Astrocyte of the cerebellum (primary cell): ENCODE measurements around the gene MATCAP1.
A peak's percentile ranks its signal among the peaks of the same experiment; 100 is the strongest.

Experiments used
- DNase-seq: peaks from one replicate; pipeline ENCODE4 v3.0.0-alpha.2; 2011; ENCODE audit warnings: low read depth
- H3K4me3 ChIP-seq: 2 replicates; pipeline ENCODE4 v1.5.1; 2011; ENCODE audit warnings: mild to moderate bottlenecking, low read depth, low read length, moderate library complexity
- in situ Hi-C: cut with HindIII; loops from 2 replicates; pipeline ENCODE4 v1.10.0; 2017; ENCODE audit warnings: low sequenced_read_pairs
- TF ChIP-seq, protein P1 (sequence below): IDR thresholded peaks from 2 replicates; pipeline ENCODE4 v1.5.1; 2012; ENCODE audit warnings: low read length, low read depth, moderate library complexity, mild to moderate bottlenecking; ENCODE audit errors: missing control alignments

MATCAP1 gene

DNA sequence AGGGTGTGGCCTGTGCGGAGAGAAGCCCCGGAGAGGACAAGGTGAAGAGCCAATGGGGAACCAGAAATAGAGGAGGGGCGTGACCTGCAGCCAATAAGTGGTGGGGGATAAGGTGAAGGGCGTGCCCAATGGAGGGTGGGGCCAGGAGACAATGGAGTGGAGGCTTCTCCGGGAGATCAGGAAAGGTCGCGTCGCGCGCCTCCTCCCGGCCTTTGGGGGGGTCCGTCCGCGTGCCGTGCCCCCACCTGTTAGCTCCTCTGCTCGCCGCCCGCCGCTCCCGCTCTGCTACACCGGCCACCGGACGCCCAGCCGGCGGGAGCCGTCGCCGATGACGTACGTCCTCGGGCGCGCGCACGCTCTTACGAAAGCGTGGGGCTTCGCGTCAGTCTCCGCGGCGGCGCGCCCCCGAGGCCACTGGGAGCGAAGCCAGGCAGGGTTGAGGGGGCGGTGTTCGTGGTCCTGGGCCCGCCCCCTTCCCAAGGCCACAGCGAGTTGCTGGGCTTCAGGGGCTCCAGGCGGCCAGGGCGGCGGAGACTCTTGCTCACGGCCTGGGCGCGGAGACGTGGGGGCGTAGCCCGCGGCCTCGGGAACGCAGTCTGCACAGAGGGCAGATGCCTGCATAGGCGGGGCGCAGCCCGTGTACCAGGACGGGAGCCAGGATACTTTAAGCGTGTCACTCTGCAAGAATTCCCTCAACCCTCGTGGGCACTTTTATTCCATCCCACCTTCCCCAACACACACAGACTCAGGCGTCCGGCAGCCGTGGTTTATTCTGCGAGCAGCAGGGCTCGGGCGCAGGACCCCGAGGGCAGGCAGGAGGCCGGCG is at the start of gene MATCAP1:
MATCAP1 (minus strand) TSS at position 337 of the 826 bp plus-strand sequence. CDS start 3,353 bp downstream, outside the sequence.
- peak; percentile 92 for DNase-seq
- TF ChIP-seq, protein P1, sequence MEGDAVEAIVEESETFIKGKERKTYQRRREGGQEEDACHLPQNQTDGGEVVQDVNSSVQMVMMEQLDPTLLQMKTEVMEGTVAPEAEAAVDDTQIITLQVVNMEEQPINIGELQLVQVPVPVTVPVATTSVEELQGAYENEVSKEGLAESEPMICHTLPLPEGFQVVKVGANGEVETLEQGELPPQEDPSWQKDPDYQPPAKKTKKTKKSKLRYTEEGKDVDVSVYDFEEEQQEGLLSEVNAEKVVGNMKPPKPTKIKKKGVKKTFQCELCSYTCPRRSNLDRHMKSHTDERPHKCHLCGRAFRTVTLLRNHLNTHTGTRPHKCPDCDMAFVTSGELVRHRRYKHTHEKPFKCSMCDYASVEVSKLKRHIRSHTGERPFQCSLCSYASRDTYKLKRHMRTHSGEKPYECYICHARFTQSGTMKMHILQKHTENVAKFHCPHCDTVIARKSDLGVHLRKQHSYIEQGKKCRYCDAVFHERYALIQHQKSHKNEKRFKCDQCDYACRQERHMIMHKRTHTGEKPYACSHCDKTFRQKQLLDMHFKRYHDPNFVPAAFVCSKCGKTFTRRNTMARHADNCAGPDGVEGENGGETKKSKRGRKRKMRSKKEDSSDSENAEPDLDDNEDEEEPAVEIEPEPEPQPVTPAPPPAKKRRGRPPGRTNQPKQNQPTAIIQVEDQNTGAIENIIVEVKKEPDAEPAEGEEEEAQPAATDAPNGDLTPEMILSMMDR, result no peak
- peak within 1 kb of the TSS; percentile 58 for H3K4me3 ChIP-seq
- in situ Hi-C loops, result no loop called here

DNA sequence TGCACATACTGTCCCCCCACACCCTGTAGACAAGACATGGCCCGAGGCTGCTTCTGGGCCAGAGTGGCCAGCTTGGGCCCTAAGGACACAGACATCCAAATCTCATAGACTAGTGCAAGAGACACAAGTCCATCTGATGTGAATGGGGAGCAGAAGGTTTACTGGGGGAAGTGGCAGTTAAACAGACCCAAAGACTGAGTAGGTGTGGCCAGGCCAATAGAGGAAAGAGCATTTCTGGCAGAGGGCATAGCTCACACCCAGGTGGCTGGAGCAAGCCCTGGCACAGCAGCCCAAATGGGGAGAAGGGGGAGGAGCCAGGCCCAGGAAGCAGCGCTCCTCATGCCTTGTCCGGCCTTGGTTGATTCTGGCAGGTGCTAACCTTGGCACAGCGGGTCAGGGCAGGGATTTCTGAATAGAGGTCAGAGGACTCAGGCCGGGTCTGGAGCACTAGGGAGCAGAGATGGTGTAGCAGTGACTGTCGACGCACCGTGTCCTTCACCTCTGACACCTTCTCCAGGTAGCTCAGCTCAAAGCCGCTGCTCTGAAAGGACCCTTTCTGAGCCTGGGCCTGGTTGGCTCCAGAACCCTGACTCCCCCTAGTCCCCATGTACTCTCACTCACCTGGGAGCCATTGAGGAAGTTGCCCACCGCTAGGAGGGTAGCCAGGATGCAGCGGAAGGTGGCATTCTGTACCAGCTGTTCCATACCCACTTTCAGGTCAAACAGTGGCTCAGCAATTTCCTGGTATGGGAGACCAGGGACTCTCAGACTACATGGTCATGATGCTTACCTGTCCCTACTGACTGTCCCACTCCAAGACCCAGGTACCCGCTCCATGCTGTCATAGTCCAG is 47.3 kb upstream of the MATCAP1 start:
- TF ChIP-seq, protein P1, result no peak
- H3K4me3 ChIP-seq, result no peak overlapping the region
- no peak for DNase-seq
- in situ Hi-C loops, result no loop called here

DNA sequence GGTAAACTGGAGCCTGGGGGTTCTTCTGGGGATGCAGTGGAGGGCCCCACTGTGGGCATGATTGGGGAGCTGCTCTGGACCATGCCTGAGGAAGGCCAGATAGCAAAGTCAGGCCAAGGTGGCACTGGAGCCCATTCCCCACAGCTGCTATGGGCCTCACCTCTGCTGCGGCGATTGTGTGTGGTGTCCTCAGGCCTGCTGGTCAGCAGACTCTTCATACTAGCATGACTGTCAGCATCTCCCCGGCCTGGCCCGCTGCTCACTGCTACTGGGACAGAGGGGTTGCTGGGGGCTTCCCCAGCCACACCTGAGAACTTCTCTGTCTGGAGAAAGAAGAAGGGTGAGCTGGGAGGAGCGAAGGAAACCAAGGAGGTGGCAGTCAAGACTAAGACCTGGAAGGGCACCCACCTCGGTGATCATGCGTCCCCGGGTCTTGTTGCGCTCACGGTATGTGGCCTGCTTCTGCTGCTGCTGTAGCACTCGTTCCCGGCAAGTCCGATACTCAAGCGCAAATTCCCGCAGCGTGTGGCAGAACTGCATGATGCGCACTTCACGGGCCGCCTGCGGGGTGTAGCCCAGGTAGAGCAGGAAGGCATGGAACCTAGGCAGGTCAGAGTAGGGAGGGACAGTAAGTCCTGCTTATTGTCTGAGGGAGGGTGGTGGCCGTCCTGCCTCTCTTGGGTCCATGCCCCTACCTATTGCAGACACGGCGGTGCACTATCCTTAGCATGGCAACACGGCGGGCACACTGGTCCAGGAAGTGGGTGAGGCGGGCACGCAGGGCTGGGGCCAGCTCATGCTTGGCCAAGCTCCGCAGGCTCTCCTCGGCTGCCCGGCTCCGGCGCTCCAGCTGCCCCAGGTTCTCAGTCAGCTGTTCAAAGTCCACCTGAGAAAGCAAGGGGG is 46.4 kb upstream of the MATCAP1 start:
- H3K4me3 ChIP-seq, result no peak overlapping the region
- in situ Hi-C loops, result no loop called here
- TF ChIP-seq, protein P1, result no peak
- no peak for DNase-seq

DNA sequence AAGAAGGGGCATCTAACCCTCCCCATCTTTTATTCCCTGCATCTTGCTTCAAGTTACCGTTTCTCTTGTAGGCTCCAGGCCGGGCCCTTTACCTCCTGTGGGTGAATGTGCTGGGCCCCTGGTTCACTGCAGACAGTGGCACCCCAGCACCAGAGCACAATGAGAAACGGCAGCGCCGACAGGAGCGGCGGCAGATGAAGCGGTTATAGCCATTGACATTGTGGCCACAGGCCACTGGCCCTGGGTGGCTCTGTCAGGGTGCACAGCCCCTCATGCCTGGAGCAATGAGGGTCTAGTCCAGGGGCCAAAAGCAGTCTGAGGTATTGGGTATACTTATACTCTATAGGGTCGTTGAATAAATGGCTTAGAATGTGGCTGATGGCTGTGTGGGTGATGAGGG is 45.1 kb upstream of the MATCAP1 start:
- no peak overlapping the region for H3K4me3 ChIP-seq
- TF ChIP-seq, protein P1, result no peak
- DNase-seq, result no peak
- in situ Hi-C loops, result no loop called here

DNA sequence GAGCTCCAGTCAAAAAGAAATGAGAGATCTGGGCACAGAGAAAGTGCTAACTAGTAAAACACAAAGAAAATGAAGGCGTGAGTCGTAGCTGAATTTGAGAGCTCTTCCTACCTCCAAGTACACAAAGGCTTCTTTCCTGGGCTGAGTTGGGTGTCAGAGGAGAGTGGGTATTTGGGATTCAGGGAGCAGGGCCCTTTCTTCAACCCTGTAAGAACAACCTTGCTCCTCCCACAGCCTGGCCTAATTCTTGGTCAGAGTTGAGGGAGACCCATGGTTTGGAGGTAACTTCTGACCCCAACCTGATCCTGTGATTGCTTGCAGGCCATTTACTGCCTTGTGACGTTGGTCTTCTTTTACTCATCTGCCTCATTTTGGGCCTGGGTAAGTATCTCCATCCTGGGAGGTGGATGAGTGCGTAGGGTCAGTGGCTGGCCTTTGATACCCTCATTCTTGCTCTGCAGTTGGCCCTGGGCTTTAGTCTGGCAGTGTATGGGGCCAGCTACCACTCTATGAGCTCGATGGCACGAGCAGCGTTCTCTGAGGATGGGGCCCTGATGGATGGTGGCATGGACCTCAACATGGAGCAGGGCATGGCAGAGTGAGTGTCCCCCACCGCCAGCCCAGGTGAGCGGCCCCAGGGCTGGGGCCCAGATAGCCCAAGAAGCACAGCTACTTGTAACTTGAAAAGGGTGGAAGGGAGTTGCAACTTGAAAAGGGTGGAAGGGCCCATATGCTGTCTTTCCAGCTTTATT is 44.4 kb upstream of the MATCAP1 start:
- in situ Hi-C loops, result no loop called here
- TF ChIP-seq, protein P1, result no peak
- peak overlapping the region; percentile 100 for H3K4me3 ChIP-seq
- no peak for DNase-seq
